ENCODE measurements around the gene PADI4. TPM values are rescaled to one million over a fixed set of nuclear protein-coding genes. Genes with fewer than 3 reads are reported as not detected.

The PADI4 gene
- total and polyA plus RNA-seq, 2 experiments from 2014 or later: 0.45 to 0.52 TPM

- H4K20me1 ChIP-seq (replicated peaks; ENCODE audit: insufficient read depth): no peaks in the 10 kb centered on the region; the same call in 1 of the 2 replicates
- no peak for ATAC-seq
- no peak overlapping the region for H3K4me3 Mint-ChIP-seq
- H3K27me3 ChIP-seq (ENCODE audit: insufficient read depth): no peaks in the 10 kb centered on the region
- H2AFZ ChIP-seq: no peak overlapping the region
- no peaks in the 10 kb centered on the region for H3K9me2 ChIP-seq (ENCODE audit: insufficient read depth)
- H3K4me2 ChIP-seq: no peak overlapping the region
- no peak for DNase-seq (ENCODE audit: low spot score)
- TF ChIP-seq CREB1 (CRISPR knock-in tag; IDR thresholded peaks at IDR 0.05; ENCODE audit: low read depth): no peak
- TF ChIP-seq ETS1 (IDR thresholded peaks at IDR 0.05): no peak
- TF ChIP-seq ZNF331 (CRISPR knock-in tag; IDR thresholded peaks at IDR 0.05; ENCODE audit: low read depth): no peak
- no peaks in the 10 kb centered on the region for H3K79me2 ChIP-seq (replicated peaks; ENCODE audit: insufficient read depth)
- H3K27ac ChIP-seq (ENCODE audit: low read depth): no peak overlapping the region
- no peak overlapping the region for H3K27ac Mint-ChIP-seq
- H3K9me3 Mint-ChIP-seq: no peaks in the 10 kb centered on the region; the same call in 2 of the 3 replicates
- H3K4me3 ChIP-seq: no peak overlapping the region
- no peaks in the 10 kb centered on the region for H3K4me1 ChIP-seq (ENCODE audit: insufficient read depth)
- no peaks in the 10 kb centered on the region for H3K36me3 Mint-ChIP-seq (ENCODE audit: low read depth)
- H3F3A ChIP-seq (replicated peaks; ENCODE audit: low read depth): no peaks in the 10 kb centered on the region
- H3K36me3 ChIP-seq (ENCODE audit: insufficient read depth): no peaks in the 10 kb centered on the region
- H3K27me3 Mint-ChIP-seq (ENCODE audit: insufficient read depth, low read depth, poor library complexity): peaks cover 4% of the 10 kb centered on the region
- H3K4me1 Mint-ChIP-seq: no peaks in the 10 kb centered on the region
These were observed 35.9 kb upstream of the PADI4 start for GRCh38 chr1:17272066-17272465.

- Mint-ChIP-seq H3K27ac (no peak overlapping the region), H3K4me1 (no peaks in the 10 kb centered on the region), H3K27me3 (ENCODE audit: insufficient read depth, low read depth, poor library complexity) (peaks cover 4% of the 10 kb centered on the region), H3K9me3 (no peaks in the 10 kb centered on the region; the same call in 2 of the 3 replicates), H3K4me3 (no peak overlapping the region), H3K36me3 (ENCODE audit: low read depth) (no peaks in the 10 kb centered on the region)
- Histone ChIP-seq H3K4me1 (ENCODE audit: insufficient read depth) (no peaks in the 10 kb centered on the region), H3K4me3 (no peak overlapping the region), H3F3A (replicated peaks; ENCODE audit: low read depth) (no peaks in the 10 kb centered on the region), H3K79me2 (replicated peaks; ENCODE audit: insufficient read depth) (no peaks in the 10 kb centered on the region), H3K9me2 (ENCODE audit: insufficient read depth) (no peaks in the 10 kb centered on the region), H3K36me3 (ENCODE audit: insufficient read depth) (no peaks in the 10 kb centered on the region), H3K27me3 (ENCODE audit: insufficient read depth) (no peaks in the 10 kb centered on the region), H4K20me1 (replicated peaks; ENCODE audit: insufficient read depth) (no peaks in the 10 kb centered on the region; the same call in 1 of the 2 replicates), H2AFZ (no peak overlapping the region), H3K4me2 (no peak overlapping the region), H3K27ac (ENCODE audit: low read depth) (no peak overlapping the region)
- ATAC-seq (no peak), DNase-seq (ENCODE audit: low spot score) (no peak)
- no peak for TF ChIP-seq REST (IDR thresholded peaks at IDR 0.05; ENCODE audit: unreplicated experiment)
- no peak for TF ChIP-seq CTCF (conservative IDR thresholded peaks at IDR 0.05; ENCODE audit: low read depth in 2 of 2)
- no peak for TF ChIP-seq ZNF462 (CRISPR knock-in tag; IDR thresholded peaks at IDR 0.05)
- no peak for TF ChIP-seq NANOG (IDR thresholded peaks at IDR 0.05; ENCODE audit: borderline replicate concordance)
- no peak for TF ChIP-seq ZNF114 (CRISPR knock-in tag; IDR thresholded peaks at IDR 0.05)
- no peak for TF ChIP-seq EZH2phosphoT487 (IDR thresholded peaks at IDR 0.05; ENCODE audit: unreplicated experiment)
- no peak for TF ChIP-seq STAT1 (IDR thresholded peaks at IDR 0.05; ENCODE audit: unreplicated experiment)
- no peak for TF ChIP-seq ZNF331 (CRISPR knock-in tag; IDR thresholded peaks at IDR 0.05; ENCODE audit: low read depth)
These were observed 35.4 kb upstream of the PADI4 start for GRCh38 chr1:17272646-17273045.

All from GM23338 (cell line).